Colonic mucosa (tissue), 4 donors: ENCODE measurements around the gene EDEM1. TPM values are rescaled to one million over a fixed set of nuclear protein-coding genes. Genes with fewer than 3 reads are reported as not detected.
"Not testable (repeated sequence)": the region's sequence is repeated elsewhere in the genome, so short reads cannot be mapped to it uniquely, and the experiment has no call there.

Experiments used
- DNase-seq: peaks from one replicate; pipeline ENCODE4 v3.0.0-alpha.2; 2020
- H3K27ac ChIP-seq: fragments of 200-600 bp; one replicate; pipeline ENCODE4 v1.8.0; 2021
- H3K27me3 ChIP-seq: fragments of 200-600 bp; one replicate; pipeline ENCODE4 v1.8.0; 2021
- H3K36me3 ChIP-seq: fragments of 200-600 bp; one replicate; pipeline ENCODE4 v1.8.0; 2021
- H3K4me1 ChIP-seq: fragments of 200-600 bp; one replicate; pipeline ENCODE4 v1.8.0; 2021; ENCODE audit warnings: mild to moderate bottlenecking
- H3K4me3 ChIP-seq: fragments of 200-600 bp; one replicate; pipeline ENCODE4 v1.8.0; 2021
- H3K9ac ChIP-seq, 2 donors: one replicate each; pipeline ENCODE4 v1.7.0; 2013; ENCODE audit warnings: control low read depth in 2 of 2, low read depth in 2 of 2, low read length in 2 of 2
- H3K9me3 ChIP-seq: fragments of 200-600 bp; one replicate; pipeline ENCODE4 v1.8.0; 2021
- CTCF ChIP-seq: fragments of 200-600 bp; IDR thresholded peaks from one replicate; pipeline ENCODE4 v1.8.0; 2022; ENCODE audit warnings: antibody characterized with exemption, mild to moderate bottlenecking
- intact Hi-C: fragments of 100-400 bp; cut with DNase I; formaldehyde crosslinking; loops from one replicate; pipeline ENCODE4 v1.14.1; 2022
- total RNA-seq, 2 donors: library from RNA; stranded (reverse); fragmentation: NEBNext Ultra II Directional in 1 of 2; extraction: Animal tissue kit (Norgen Biotek cat#: 25700) in 1 of 2; gene quantifications; one replicate each; pipeline ENCODE4 v1.2.1, GENCODE V29; 2021
- donor health status: healthy.
- donor health status: DM: no; HTN: no; CAD: no.
- donor health status: DM: no; HTN: no; CAD: no.

EDEM1 gene
- total RNA-seq, 2 donors from 2014 or later, result 38.9 to 49.7 TPM

GRCh38 chr3:5165698-5166097, 21.8 kb upstream of the EDEM1 start:
- H3K4me3 ChIP-seq, result no peak overlapping the region
- TF ChIP-seq CTCF, result no peak
- no peak overlapping the region for H3K27ac ChIP-seq
- H3K27me3 ChIP-seq, result no peaks in the 10 kb centered on the region
- H3K9ac ChIP-seq, result no peak overlapping the region
- H3K36me3 ChIP-seq, result no peaks in the 10 kb centered on the region
- DNase-seq, result no peak
- no peaks in the 10 kb centered on the region for H3K9me3 ChIP-seq
- no peaks in the 10 kb centered on the region for H3K4me1 ChIP-seq
- intact Hi-C loops, result no loop called here

GRCh38 chr3:5166846-5167245, 20.7 kb upstream of the EDEM1 start:
- Histone ChIP-seq H3K27me3 (no peaks in the 10 kb centered on the region), H3K4me1 (no peaks in the 10 kb centered on the region), H3K9ac (no peak overlapping the region), H3K9me3 (no peaks in the 10 kb centered on the region), H3K4me3 (no peak overlapping the region), H3K27ac (no peak overlapping the region), H3K36me3 (peaks cover 1% of the 10 kb centered on the region)
- TF ChIP-seq CTCF, result no peak
- DNase-seq, result no peak
- intact Hi-C loops, result no loop called here

- intact Hi-C loops, result no loop called here
- H3K27ac ChIP-seq, result no peak overlapping the region
- no peaks in the 10 kb centered on the region for H3K27me3 ChIP-seq
- H3K4me3 ChIP-seq, result no peak overlapping the region
- no peak for DNase-seq
- H3K36me3 ChIP-seq, result peaks cover 4% of the 10 kb centered on the region
- no peak overlapping the region for H3K9ac ChIP-seq
- no peaks in the 10 kb centered on the region for H3K4me1 ChIP-seq
- H3K9me3 ChIP-seq, result no peaks in the 10 kb centered on the region
- no peak for TF ChIP-seq CTCF
These were observed 19.4 kb upstream of the EDEM1 start for GRCh38 chr3:5168110-5168509.

GRCh38 chr3:5169807-5170206, 17.7 kb upstream of the EDEM1 start:
- Histone ChIP-seq H3K9me3 (no peaks in the 10 kb centered on the region), H3K27me3 (no peaks in the 10 kb centered on the region), H3K4me3 (no peak overlapping the region), H3K4me1 (no peaks in the 10 kb centered on the region), H3K36me3 (peaks cover 4% of the 10 kb centered on the region), H3K9ac (no peak overlapping the region), H3K27ac (no peak overlapping the region)
- intact Hi-C loops, result no loop called here
- DNase-seq, result no peak
- no peak for TF ChIP-seq CTCF

- Histone ChIP-seq H3K27me3 (no peaks in the 10 kb centered on the region), H3K9me3 (no peaks in the 10 kb centered on the region), H3K4me1 (no peaks in the 10 kb centered on the region), H3K36me3 (peaks cover 4% of the 10 kb centered on the region), H3K4me3 (no peak overlapping the region), H3K27ac (no peak overlapping the region), H3K9ac (no peak overlapping the region)
- no peak for TF ChIP-seq CTCF
- intact Hi-C loops, result no loop called here
- DNase-seq, result no peak
These were observed 16.5 kb upstream of the EDEM1 start for GRCh38 chr3:5170975-5171374.

- H3K36me3 ChIP-seq, result peaks cover 4% of the 10 kb centered on the region
These were observed 15.5 kb upstream of the EDEM1 start for GRCh38 chr3:5172018-5172417.

GRCh38 chr3:5179036-5179435, 8.5 kb upstream of the EDEM1 start:
- H3K36me3 ChIP-seq, H3K27ac ChIP-seq, H3K4me3 ChIP-seq, H3K27me3 ChIP-seq, intact Hi-C loops, H3K9ac ChIP-seq, DNase-seq, H3K9me3 ChIP-seq, H3K4me1 ChIP-seq: not testable (repeated sequence)

More at GRCh38 chr3:5172018-5172417, 15.5 kb upstream of the EDEM1 start:
- H3K27me3 ChIP-seq, result no peaks in the 10 kb centered on the region
- H3K9me3 ChIP-seq, result no peaks in the 10 kb centered on the region
- H3K9ac ChIP-seq, result no peak overlapping the region
- no peak overlapping the region for H3K4me3 ChIP-seq
- DNase-seq, result no peak
- no peak overlapping the region for H3K27ac ChIP-seq
- intact Hi-C loops, result no loop called here
- TF ChIP-seq CTCF, result no peak
- H3K4me1 ChIP-seq, result no peaks in the 10 kb centered on the region
